Measurements from ENCODE around the gene BST1.
A peak's percentile ranks its signal among the peaks of the same experiment; 100 is the strongest.

Gene BST1

DNA sequence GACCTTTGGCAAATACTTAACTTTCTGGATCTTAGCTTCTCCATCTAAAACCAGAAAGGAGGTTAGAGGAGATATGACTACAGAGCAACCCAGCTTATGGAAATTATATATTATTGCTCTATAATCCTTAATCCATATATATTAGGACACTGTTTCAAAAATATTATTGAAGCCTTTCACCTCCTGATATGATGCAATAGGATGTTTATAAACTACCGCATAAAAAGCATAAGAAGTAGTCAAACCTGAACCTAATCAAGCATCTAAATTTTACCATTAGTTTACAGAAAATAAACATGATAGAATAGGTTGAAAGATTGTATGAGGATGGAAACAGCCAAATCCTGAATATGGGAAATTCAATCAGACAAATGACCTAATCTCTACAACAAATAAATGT lies 26.8 kb upstream of the BST1 start:
- no peak for DNase-seq (ENCODE audit: low spot score)

DNA sequence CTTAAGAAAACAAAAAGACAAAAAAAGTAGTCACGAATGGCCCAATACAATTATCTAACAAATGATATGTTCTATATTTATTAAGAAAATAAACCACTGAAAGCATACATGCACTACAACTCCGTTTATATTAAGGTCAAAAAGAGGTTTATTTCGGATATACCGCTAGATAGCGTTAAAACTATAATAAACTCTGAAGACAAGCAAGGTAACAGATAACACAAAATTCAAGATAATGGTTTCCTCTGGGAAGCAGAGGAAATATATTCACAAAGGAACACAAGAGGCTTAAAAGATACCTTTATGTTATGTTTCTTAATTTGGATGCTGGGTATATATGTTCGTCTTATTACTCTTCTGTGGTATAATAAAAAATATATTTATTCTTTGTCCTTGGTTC lies 26.0 kb upstream of the BST1 start:
- DNase-seq (ENCODE audit: low spot score) = no peak

DNA sequence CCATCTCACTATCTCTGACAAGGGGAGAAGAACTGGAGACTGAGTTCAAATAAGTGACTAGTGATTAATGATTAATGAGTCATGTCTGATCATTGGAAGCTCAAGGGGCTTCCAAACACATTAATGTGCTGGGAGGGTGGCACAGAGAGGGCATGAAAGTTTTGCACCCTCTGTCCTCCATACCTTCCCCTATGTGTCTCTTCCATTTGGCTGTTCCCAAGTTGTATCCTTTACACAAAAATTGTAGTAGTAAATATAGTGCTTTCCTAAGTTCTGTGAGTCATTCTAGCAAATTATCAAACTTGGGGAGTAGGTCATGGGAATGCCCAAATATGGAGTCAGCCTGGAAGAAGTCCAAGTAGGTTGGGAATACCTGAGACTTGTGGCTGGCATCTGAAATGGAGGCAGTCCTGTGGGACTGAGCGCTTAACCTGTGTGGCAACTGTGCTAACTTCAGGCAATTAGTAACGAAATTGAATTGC lies 25.3 kb upstream of the BST1 start:
- peak; percentile 8 for DNase-seq (ENCODE audit: low spot score)

DNA sequence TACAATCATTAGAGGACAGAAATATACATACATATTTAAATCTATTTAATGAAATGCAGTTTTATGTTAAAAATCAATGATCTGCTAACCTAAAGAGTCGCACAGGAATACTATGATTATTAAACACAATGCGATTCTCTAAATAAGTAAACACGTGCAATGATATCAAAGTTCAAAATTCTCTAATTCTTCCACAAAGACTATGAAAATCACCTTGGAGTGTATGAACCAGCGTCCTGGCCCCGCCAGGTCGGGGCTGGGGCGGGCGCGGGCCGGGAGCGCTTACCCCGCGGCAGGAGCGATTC lies 21.8 kb upstream of the BST1 start:
- no peak for DNase-seq (ENCODE audit: low spot score)

DNA sequence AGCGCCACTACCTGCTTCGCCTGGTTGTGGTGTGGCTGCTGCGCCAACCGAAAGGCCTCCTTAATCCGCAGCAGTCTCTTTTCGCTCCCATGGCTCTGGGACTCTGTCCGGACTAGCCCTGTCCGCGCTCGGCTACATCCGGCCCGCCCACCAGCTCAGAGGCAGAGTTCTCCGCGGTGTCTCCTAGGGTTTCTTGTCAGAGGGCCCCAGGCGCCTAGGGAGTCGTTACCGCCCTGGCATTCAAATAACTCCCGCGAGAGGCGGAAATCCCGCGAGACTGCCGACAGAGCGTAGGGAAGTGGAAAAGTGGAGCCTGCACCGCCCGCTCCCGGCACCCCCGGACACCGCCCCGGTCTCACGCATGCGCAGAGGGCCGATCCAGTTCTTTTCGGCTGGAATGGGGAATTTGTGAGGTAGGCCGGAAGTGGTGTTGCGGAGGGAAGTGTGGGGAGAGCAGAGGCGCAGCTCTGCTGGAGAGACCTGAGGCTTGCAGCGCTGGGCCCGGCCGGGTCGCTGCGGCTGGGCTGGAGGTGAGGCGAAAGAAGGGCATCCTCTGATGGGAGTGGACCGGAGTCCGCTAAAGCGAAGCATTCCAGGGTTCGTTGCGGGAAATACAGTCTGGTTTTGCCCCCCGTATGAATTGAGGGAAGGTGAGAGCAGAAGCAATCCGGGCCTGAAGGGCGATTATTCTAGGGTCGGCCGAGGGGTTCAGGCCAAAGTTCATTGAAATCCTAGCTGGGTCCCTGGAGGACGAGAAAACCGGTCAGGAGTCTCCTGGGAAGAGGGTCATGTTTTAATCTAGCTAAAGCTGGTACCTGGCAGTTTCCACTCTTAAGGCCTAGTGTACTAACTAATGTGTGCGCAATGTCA lies 21.3 kb upstream of the BST1 start, which contains the start of gene FAM200B:
FAM200B (plus strand) TSS at position 456 of the 870 bp plus-strand sequence. CDS start 5,151 bp downstream, outside the sequence.
- DNase-seq (ENCODE audit: low spot score) = peak; percentile 99

DNA sequence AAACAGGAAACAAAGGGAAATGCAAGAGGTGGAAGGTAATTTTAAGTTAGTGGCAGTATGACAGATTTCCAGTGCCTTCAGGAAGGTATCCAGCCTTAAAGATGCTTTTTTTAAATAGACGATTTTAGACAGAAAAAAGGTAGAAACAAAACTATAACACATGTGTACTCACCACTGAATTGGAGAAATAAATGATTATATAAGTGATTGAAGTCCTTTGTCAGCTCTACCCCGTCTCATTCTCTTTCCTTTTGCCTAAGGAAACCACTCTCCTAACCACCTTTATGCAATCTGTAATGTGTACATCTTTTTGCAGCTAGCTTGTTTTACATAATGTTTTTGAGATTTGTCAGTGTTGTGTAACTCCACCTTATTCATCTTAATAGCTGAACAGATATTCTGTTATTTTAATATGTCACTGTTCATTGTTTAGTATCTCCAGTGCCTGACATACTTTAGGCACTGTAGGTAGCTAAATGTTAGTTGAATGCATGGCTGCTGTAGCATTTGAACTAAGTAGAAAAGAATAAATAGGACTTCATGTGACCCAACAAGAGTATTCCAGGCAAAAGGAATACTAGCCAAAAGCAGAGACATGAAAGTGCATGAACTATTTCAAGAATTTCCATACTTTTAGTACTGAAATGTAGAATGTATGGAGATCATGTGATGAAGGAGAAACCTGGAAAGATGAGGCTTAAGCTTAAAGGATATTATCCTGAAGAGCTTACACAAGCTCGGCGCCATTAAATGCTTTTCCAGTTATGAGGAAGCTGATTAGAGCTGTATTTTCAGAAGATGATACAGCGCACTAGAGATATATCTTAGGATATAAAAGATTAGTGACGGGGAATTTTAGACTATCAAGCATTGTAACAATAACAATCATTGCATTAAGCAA lies 20.4 kb upstream of the BST1 start:
- DNase-seq (ENCODE audit: low spot score) = peak; percentile 12

DNA sequence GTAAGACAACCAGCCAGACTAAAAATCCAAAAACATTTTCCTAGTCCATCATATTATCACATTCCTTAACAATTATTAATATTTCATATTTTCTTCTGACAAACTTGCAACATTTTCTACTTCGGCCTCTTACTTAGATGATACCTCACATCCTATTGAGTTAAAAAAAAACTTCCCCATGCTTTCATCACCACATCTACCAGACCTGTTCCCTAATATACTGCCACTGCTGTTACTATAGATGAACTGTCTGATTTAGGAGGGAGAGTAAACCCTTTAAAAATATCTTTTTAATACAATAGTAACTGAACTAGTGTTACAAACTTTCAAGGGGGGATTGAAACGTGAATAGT lies 19.7 kb upstream of the BST1 start:
- DNase-seq (ENCODE audit: low spot score) = no peak

DNA sequence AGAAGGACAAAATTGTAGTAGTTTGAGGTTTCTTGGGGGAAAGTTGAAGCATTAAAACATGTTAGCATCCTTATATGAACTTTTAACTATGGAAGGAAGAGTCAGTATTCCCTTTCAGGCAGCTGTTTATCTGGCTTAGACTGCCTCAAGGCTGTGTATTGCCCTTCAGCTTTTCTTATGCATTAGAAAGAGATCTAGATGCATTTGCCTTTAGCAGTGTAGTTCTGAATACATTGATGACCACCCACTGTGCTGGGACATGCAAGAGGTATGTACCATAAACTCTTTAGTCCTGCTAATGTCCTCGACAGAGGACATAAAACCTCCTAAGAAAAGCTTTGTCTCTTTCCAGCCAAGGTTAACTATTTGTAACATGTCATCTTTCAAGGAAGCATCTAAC lies 18.4 kb upstream of the BST1 start:
- DNase-seq (ENCODE audit: low spot score) = no peak

DNA sequence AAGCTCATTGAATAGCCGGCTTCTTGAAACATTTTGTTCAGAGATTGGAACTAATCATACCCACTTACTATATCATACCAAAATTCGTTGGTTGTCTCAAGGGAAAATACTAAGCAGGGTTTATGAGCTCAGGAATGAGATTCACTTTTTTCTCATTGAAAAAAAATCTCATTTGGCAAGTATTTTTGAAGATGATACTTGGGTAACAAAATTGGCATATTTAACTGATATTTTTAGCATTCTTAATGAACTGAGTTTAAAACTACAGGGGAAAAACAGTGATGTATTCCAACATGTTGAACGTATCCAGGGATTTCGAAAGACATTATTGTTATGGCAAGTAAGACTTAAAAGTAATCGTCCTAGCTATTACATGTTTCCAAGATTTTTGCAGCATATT lies 14.8 kb upstream of the BST1 start:
- DNase-seq (ENCODE audit: low spot score) = no peak

DNA sequence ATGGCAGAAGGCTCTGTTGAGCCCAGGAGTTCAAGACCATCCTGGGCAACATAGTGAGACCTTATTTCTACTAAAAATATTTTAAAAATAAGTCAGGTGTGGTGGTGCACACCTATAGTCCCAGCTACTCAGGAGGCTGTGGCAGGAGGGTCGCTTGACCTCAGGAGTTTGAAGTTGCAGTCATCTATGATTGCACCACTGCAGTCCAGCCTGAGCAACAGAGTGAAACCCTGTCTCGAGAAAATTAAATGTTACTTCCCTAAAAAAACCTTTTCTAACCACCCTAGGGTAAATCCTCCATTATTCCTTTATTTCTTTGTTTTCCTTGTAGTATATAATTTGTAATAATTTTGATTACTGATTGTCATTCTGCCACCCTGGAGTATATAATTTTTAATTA lies 13.3 kb upstream of the BST1 start:
- no peak for DNase-seq (ENCODE audit: low spot score)

DNA sequence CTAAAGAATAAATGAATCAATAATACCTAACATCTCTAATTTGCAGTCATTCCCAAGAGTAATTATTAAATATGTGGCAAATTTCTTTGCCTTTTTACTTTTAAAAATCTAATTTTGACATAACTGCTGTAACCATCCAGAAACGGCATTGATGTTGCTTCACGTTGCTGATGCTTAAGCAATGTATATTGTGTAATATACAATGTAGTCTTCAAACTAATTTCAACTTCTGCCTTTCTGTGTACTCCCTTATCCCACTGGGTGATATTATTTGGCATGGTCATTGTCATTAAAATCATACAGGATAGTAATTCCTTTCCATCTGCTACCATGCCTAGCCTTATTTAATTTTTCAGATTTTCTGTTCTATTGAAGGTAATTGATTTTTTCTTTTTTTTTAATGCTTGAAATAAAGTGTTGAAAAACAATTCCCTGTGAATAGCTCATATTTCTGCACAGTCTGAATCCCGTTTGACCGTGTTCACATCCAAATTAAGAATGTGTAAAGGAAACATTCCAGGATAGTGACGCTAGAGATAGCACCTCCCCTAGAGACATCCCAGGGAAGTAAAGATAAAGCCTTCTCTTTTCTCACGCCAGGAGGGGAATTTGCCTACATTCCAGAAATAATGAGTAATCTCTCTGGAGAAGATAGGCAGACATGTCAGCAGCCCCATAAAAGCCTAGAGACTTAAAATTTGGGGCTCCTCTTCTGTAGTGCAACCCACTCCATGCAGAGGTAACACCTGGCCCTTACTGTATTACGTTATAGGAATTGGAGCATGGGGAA lies 12.7 kb upstream of the BST1 start:
- DNase-seq (ENCODE audit: low spot score) = no peak

DNA sequence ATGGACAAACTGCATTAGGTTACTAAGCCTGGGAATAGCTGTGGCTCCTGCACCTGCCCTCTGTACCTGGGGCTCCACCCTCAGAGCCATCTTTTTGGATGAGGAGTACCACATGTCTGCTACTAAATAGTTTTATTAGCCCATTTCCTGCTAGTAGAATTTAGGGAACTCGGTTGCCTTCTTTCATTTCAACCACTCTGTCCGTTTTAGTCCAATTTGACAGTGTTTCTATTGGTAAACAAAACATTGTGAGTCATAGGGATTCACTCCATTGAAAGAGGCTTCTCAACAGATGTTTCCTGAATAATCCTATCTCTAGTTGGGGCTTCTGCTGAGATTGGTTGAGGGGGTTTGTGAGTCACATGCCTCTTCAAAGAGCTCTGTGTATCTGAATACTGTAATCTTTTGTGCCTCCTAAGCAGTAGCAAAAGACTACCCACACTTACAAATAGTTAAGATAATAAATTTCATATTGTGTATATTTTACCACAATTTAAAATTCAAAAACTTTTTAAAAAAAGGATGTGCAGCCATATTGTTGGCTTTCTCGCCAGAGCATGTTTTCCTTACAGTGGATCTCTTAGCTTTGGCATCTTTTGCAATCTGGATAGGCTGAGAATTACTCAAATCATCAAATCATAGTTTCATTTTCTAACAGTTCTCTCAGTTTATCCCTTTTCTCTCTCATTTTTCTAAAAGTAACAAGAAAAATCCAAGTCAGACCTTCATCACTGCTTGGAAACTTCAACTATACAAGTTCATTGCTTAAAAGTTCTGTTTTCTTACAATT lies 11.3 kb upstream of the BST1 start:
- DNase-seq (ENCODE audit: low spot score) = no peak

DNA sequence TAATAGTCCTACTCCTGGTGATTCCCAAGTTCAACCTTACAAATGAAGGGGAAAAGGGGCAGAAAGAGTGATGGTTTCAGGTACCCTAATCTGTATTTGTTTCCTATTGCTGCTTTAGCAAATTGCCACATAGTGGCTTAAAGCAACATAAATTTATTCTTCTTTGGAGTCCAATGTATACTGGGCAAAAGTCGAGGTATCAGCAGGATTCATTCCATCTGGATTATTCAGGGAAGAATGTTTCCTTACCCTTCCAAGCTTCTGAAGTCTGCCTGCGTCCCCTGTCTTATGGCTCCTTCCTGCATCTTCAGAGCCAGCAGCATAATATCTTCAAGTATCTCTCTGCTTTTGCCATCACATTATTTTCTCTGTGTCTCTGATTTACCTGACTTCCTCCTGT lies 10.3 kb upstream of the BST1 start:
- DNase-seq (ENCODE audit: low spot score) = no peak

DNA sequence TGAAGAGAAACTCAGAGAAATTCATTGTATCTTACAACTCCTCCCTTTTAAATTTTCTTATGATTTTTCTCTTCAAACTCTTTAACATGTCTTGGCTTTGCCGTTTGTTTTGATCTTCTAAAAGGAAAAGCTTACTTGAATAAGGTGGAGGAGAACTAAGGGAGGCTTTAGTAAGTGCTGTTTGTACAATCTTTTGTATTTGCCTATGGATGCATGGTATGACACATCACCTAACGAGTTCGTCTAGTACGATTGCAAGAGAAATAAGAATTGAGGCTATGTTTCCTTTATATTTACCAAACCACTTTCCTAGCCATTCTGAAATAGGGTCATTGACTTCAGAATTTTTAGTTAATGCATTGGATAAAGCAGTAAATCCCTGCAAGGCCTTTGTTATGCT lies 8.4 kb upstream of the BST1 start:
- DNase-seq (ENCODE audit: low spot score) = no peak

DNA sequence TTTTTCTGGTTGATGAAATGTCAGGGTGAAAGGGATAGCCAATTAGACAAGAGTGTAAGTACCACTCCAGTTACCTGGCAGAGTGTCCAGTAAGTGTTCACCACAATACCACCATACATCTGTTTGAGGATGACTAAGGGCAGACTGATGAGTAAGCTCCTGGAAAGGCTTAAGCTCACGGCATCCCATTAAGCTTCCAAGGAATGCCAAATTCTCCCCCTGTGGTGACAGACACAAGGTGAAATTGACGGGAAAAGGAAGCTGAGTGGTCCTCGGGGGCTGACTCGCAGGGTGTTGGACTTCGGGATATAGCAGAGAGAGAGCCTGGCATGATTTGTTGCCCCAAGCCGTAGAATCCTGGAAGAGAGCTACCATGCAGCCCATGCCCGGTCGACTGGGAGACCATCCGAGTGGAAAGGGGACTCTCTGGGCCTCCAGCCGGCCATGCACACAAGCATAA lies 7.6 kb upstream of the BST1 start:
- no peak for DNase-seq (ENCODE audit: low spot score)

DNA sequence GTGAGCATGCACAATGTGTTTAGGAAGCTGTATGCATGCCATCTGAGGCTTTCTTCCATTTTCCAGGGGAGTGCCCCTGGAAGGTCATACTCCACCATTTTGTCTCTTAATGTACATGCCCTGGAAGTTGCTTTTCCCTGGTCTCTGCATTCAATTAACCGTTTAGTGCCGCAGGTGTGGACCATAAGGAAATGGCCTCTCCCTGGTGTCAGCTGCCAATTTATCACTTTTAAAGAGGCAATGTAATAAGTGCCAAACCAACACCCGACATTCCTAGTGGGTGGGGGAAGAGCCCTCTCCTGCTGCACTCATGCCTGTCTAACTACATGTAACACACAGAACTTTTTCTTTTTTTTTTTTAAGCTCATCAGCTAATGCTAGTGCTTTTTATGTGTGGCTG lies 7.1 kb upstream of the BST1 start:
- no peak for DNase-seq (ENCODE audit: low spot score)

DNA sequence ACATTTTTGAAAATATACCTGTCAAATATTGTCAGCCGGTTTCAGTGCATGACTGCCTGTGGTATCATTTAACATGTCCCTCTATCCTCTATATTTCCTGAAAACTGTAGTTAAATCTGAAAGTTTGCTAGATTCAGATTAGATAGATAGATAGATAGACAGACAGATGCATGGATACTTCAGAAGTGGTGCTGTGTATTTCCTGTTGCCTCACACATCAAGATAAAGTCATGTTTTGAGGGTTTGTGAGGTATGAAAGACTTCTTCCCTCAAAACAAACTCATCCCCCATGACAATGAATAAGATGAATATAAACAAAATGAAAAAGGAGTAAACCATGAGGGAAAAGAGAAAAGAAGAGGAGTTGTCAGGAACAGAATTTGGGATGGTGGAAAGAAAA lies 6.0 kb upstream of the BST1 start:
- DNase-seq (ENCODE audit: low spot score) = no peak

DNA sequence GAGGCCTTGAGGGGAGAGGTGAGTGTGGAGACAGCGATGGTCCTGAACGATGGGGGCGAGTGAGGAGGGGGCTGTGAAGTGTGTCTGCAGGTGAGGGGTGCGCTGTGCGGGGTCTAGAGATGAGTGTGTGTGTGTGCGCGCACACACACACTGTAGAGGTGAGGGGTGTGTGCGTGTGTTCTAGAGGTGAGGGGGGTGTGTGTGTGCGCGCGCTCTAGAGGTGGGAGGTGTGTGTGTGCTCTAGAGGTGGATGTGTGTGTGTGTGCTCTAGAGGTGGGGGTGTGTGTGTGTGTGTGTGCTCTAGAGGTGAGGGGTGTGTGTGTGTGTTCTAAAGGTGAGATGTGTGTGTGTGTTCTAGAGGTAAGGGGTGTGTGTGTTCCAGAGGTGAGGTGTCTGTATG lies 574 bp downstream of the BST1 start:
- no peak for DNase-seq (ENCODE audit: low spot score)

DNA sequence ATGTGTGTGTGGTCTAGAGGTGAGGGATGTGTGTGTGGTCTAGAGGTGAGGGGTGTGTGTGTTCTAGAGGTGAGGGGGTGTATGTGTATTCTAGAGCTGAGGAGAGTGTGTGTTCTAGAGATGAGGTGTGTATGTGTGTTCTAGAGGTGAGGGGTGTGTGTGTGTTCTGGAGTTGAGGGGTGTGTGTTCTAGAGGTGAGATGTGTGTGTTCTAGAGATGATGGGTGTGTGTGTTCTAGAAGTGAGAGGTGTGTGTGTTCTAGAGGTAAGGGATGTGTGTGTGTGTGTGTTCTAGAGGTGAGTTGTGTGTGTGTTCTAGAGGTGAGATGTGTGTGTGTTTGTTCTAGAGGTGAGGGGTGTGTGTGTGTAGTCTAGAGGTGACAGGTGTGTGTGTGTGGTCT lies 1.3 kb downstream of the BST1 start:
- no peak for DNase-seq (ENCODE audit: low spot score)

DNA sequence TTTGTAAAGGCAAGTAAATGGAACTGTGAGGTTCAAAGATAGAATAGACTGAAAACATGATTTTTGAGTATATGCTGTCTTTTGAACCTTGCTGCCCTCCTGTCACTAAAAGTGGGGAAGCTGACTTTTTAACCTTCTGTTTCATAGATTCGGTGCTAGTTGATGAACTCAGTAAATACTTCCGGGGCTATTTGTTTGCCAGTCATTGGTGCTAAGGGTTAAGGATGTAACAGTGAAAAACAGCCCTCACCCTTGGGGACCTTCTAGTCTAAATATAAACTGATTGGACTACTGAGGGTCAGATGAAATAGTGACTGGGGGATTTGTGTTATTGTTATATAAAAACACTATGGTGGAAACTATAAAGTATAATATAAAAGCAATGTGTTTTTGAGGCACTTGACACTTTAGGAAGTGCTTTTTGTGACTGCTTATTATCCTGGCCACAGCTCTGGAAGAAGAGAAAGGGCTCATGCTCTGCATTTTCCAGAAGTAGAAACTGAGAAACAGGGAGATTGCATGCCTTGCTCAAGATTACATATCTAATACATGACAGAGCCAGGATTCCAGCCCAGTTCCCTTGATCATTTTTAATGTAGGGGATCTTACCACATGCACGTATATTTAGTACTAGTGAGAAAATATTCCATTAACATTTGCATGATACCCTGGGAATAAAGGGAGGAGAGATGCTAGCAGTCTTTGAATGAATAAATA lies 3.9 kb downstream of the BST1 start:
- no peak for DNase-seq (ENCODE audit: low spot score)

DNA sequence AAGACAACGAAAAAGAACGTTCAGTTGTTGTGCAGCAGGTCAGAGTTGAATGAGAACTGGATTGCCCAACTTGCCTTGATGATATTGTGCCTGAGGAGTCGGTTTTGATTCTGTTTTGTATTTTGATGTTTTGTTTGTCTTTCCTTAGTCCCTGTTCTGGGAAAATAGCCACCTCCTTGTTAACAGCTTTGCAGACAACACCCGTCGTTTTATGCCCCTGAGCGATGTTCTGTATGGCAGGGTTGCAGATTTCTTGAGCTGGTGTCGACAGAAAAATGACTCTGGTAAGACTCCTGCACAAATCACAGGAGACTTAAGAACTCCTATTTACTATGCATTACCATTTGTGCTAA lies 4.5 kb downstream of the BST1 start:
- DNase-seq (ENCODE audit: low spot score) = no peak
